NCI-H446 treated with DMSO at 0.1 percent for 48 hours (cell line): ENCODE data around the gene BMPR1A.

Source experiments
- DNase-seq: peaks from one replicate; lab custom pipeline; 2025; lab: John Stamatoyannopoulos, UW

BMPR1A gene

GRCh38 chr10:86756511-86757112 lies at the start of gene BMPR1A:
Gene BMPR1A, plus strand, starts transcription at chr10:86756619. Its CDS starts 119,400 bp downstream, at chr10:86876019.
- DNase-seq = no peak

- no peak for DNase-seq
Measured at GRCh38 chr10:86706977-86707376, 49.4 kb upstream of the BMPR1A start.

GRCh38 chr10:86707505-86707904 lies 48.9 kb upstream of the BMPR1A start:
- DNase-seq = no peak

GRCh38 chr10:86708068-86708782 lies 48.2 kb upstream of the BMPR1A start:
- DNase-seq = no peak

GRCh38 chr10:86708783-86709380 lies 47.5 kb upstream of the BMPR1A start:
- DNase-seq = no peak

- DNase-seq = no peak
Measured at GRCh38 chr10:86709396-86710185, 46.8 kb upstream of the BMPR1A start.

GRCh38 chr10:86710987-86711512 lies 45.4 kb upstream of the BMPR1A start:
- DNase-seq = no peak

- no peak for DNase-seq
Measured at GRCh38 chr10:86711513-86712316, 44.7 kb upstream of the BMPR1A start.

GRCh38 chr10:86712317-86712707 lies 44.1 kb upstream of the BMPR1A start:
- no peak for DNase-seq

GRCh38 chr10:86715156-86715795 lies 41.1 kb upstream of the BMPR1A start:
- DNase-seq = no peak

- DNase-seq = no peak
Measured at GRCh38 chr10:86715836-86716235, 40.6 kb upstream of the BMPR1A start.

- DNase-seq = no peak
Measured at GRCh38 chr10:86716466-86716865, 40.0 kb upstream of the BMPR1A start.

GRCh38 chr10:86718556-86718955 lies 37.9 kb upstream of the BMPR1A start:
- DNase-seq = no peak

- DNase-seq = no peak
Measured at GRCh38 chr10:86721232-86721631, 35.2 kb upstream of the BMPR1A start.

GRCh38 chr10:86723009-86723408 lies 33.4 kb upstream of the BMPR1A start:
- DNase-seq = no peak

GRCh38 chr10:86724445-86724844 lies 32.0 kb upstream of the BMPR1A start:
- DNase-seq = no peak

- DNase-seq = no peak
Measured at GRCh38 chr10:86725980-86726676, 30.3 kb upstream of the BMPR1A start.

- no peak for DNase-seq
Measured at GRCh38 chr10:86726677-86726999, 29.8 kb upstream of the BMPR1A start.

GRCh38 chr10:86727470-86727869 lies 28.9 kb upstream of the BMPR1A start:
- no peak for DNase-seq

GRCh38 chr10:86728056-86728455 lies 28.4 kb upstream of the BMPR1A start:
- DNase-seq = no peak

GRCh38 chr10:86729677-86730076 lies 26.7 kb upstream of the BMPR1A start:
- DNase-seq = no peak
